Erythroblast (primary cell): ENCODE results near the gene FAHD2A.
A peak's percentile ranks its signal among the peaks of the same experiment; 100 is the strongest.
"Not testable (repeated sequence)": the region's sequence is repeated elsewhere in the genome, so short reads cannot be mapped to it uniquely, and the experiment has no call there.

Experiments used
- DNase-seq, 2 experiments: peaks; one replicate each; lab custom pipeline; 2025; lab: John Stamatoyannopoulos, UW
- GATA1 ChIP-seq: IDR thresholded peaks from 2 replicates; pipeline ENCODE4 v1.6.1; 2011; ENCODE audit warnings: low read depth, mild to moderate bottlenecking, control low read depth, low read length, moderate library complexity
- POLR2A ChIP-seq: IDR thresholded peaks from 2 replicates; pipeline ENCODE4 v1.6.1; 2011; ENCODE audit warnings: mild to moderate bottlenecking, low read length

Gene FAHD2A

DNA sequence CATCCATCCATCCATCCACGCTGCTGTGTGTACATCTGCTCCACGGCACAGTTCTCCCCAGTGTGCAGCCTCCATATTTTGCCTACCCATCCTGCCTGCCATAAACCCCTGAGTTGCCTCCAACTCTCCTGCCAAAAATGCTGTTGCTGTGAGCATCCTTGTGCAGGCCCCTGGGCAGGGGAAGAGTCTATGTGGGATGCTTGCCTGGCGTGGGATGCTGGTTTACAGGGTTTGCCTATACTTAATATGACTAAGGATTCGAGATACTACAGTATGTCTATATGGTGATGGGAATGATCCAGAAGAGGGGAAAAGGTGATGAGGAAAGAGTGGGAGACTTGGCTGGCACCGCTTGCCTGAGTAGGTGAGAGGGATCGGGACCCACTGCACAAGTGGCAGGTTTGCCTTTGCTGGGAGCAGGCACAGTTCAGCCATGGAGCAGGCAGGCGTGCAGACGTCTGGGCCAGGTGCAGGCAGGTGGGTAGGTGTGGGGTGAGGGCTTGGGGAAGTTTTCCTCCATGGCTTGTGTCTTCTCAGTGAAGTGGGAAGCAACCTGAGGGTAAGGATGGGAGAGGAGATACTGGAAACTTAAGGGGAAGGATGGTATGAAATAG lies 30.2 kb upstream of the FAHD2A start:
- no peak for DNase-seq
- no peak for TF ChIP-seq GATA1

DNA sequence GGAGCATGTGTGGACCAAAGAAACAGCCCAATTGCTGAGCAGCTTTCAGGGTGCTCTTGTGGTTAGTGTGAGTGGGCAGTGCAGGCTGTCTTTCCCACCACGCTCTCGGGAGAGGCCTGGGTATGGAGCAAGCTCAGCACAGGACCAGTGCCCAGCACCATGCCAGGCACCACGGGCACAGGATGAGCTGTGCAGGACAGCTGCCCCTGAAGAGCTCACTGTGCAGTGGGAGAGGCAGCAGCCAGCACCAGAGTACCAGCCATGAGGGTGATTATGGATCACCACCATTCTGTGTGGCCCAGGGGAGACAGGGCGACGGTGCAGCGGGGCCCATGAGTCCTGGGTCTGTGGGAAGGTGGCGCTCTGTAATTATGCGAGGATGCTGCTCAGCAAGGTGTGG lies 29.7 kb upstream of the FAHD2A start:
- no peak for DNase-seq
- no peak for TF ChIP-seq GATA1
- TF ChIP-seq POLR2A: no peak

DNA sequence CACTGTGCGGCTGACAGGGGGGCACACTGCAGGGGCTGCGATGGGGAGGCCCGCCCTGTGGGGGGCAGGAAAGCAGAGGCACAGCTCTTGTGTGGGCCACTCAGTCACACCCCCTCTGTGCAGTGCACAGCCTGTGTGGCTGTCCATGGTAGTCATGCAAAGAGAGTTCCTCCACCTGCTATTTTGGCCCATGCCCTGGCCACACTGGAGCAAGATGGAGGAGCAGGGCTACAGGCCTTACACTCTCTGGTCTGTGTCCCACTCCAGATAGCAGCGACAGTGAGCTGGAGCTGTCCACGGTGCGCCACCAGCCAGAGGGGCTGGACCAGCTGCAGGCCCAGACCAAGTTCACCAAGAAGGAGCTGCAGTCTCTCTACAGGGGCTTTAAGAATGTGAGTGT lies 28.5 kb upstream of the FAHD2A start:
- TF ChIP-seq GATA1: no peak
- TF ChIP-seq POLR2A: no peak
- no peak for DNase-seq

DNA sequence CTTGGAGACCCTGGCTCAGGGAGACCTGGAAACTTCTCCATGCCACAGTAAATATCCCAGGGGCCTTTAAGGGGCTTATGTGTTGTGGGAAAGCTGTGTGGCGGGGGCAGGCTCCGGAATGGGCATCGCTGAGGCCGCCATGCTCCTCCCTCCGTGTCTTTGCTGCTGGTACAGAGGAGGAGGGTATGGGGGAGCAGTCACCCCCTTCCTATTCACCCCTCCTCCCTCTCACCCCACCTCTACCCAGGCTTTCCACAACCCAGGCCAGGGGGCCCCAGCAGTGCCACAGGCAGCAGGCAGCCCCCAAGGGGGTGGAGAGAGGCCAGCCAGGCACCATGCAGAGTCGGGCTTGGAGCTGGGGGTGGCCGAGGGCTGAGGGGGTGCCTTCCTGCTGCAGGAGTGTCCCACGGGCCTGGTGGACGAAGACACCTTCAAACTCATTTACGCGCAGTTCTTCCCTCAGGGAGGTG lies 28.0 kb upstream of the FAHD2A start:
- no peak for TF ChIP-seq GATA1
- TF ChIP-seq POLR2A: no peak
- DNase-seq: no peak

DNA sequence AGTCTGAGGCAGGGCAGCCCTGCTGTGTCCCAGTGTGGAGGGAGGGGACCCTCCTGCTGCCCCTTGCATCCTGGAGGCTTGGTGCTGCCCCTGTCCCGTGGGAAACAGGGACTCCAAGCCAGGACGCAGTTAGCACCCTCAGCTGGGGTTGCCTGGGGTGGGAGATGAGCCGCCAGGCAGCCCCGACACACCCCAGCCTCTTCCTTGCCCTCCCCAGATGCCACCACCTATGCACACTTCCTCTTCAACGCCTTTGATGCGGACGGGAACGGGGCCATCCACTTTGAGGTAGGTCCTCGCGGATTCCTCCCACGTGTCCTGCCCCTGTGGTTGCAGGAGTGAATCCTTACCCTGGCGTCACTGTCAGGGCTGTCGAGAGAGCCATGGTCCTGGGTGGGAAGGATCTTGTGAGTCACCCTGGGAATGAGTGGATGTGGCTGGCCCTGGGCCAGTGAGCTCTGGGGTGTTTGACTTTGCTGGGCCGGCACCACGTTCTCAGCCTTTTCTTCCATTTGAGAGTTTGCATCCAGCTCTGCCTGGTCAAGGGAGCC lies 27.5 kb upstream of the FAHD2A start:
- no peak for DNase-seq
- no peak for TF ChIP-seq POLR2A

DNA sequence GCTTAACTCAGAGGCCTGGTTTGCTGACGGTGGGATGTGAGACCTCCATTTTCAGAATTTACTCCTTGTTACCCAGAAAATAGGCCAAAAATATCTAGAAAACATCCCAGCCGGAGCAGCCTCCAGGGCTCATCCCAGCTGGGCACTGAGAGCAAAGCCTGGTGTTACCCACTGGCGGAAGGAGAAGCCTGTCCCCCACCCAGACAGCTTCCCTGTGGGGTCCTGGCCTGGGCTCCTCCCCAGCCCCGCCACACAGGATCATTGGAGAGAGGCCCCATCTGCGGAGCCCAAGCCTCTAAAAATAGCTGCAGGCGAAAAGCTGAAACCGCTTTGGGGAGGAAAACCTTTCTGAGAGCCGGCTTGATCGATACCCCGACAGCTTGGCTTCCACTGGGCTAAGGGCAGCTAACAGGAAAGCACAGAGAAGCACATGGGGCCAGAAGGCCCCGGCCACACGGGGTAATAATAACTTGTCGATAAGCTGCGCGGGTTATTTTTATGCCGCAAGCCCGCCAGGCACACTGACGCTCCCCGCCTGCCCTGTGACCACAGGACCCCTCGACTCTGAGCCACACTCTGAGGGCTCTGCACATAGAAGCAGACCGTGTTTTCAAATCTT lies 26.9 kb upstream of the FAHD2A start:
- no peak for TF ChIP-seq POLR2A
- TF ChIP-seq GATA1: no peak
- no peak for DNase-seq

DNA sequence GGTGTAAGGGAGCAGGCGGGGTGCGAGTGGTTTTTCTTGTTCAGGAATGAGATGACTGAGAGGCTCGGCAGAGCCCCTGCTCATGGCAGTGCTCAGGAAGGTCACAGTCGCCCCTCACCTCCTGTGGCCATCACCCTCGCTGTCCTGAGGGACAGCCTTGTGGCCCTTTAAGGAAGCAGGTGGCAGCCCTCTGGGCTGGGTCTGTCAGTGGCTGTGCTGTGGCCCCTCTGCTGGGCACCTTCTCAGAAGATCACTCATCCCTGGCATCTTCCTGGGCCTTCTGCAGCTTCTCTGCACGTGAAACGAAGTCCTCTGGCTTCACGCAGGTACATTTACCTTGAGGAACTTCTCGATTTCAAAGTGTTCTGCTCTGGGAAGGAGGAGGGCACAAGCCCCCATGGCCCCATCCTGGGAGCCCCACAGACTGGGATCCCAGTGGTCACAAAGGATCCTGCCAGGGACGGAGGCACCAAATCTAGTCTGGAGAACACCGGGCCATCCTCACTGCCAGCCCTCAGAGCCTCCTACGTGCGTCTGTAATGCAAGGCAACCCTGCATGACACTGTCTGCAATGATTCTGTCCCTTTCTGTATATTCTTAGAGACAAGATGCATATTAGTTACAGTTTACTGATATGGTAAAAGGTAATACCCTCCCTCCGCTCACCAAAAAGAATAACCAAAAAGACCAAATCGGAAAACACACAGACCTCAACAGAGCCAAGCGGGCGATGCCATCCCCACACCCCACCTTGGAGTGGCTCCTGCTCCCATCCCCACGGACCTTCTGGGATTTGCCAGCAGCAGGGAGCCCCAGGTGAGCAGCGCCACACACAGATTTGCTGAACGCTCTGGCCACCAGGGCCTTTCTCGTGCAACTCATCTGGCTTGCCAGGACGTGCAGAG lies 25.9 kb upstream of the FAHD2A start:
- DNase-seq: no peak
- TF ChIP-seq GATA1: no peak
- no peak for TF ChIP-seq POLR2A

DNA sequence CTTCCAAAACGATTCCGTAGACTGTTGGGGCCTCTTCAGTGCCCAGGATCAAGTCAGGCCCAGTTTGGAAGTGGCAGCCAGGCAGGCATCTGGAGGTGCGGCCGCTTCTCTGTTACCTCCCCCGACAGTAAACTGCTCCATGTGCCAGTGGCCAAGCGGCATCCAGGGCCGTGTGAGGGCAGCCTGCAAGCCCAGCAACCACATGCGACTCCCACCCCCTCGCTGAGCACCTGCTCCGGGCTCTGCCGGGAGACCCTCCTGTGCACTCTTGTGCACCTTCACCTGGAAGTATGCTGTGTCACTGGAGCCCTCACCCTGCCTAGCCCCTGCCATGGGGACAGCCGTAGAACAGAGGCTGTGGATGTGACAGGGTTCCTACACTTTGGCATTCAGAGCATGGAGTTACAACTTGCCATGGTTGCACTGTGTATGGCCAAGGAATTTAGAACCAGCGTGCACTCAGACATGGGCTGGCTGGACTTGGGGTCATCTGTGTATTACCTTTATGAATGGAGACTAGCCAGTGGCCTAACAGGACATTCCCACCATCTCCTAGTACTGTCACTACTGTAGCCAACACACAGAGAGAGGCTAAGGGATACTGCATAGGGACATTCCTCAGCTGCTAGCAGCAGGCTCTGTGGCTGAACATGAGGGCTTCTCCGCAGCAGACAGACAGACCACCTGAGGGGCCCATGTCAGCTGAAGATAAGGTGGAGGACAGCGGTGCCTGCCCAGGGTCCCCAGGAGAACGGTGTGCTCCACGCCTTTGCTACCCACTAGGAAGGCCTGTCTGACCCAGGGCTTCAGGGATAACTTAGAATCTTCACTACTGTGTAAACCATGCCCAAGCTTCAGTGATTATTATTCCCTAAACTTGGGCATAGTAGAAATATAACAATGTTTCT lies 25.0 kb upstream of the FAHD2A start:
- no peak for DNase-seq
- TF ChIP-seq GATA1 (no peak), POLR2A (no peak)

DNA sequence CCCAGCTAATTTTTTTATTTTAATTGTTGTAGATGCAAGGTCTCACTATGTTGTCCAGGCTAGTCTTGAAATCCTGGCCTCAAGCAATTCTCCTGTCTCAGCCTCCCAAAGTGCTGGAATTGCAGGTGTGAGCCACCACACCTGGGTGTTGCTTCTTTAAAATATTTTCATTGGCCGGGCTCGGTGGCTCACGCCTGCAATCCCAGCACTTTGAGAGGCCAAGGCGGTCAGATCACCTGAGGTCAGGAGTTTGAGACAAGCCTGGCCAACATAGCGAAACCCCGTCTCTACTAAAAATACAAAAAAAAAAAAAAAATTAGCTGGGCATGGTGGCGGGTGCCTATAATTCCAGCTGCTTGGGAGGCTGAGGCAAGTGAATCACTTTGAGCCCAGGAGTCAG lies 24.2 kb upstream of the FAHD2A start:
- not testable (repeated sequence) for DNase-seq

DNA sequence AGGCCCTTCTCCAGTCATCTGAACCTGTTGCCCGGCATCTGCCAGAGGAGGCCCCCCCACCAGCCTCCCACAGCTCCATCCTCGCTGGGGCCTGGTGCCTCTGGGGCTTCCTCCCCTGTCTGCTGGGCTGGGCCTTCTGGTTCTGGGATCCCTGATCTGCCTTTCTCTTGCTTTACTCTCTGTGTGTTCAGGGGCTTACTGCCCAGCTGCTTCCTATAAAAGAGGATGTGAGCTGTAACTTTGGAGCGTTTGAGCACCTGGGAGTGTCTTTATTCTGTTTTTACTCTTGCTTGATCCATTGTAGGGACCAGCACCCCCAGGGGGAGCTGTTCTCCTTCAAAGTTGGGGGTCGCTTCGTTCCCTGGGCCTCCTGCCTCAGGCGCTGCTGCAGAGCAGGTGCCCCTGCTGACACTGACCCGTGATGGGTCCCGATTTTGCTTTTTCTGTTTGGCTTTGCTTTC lies 23.1 kb upstream of the FAHD2A start:
- peak in 1 of 2 experiments; percentile 5 for DNase-seq
- TF ChIP-seq POLR2A: no peak
- TF ChIP-seq GATA1: no peak

DNA sequence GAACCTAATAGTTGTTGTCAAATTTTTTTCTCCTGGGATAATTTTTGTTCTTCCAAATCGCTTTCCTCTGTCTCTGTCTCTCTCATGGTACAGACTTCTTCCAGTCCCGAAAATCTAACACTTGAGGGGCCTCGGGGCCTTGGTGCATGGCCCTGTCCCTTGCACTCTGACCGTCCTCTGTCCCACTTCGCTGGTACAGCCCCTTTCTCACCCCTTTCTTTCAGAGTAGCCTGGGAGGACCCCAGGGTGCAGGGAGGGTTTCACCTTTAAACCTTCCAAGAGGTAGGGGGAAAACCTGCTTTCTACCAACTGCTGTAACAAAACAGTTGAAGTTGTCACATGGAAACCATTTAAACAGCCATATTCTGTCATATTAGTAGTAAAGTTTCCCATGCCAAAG lies 22.2 kb upstream of the FAHD2A start:
- DNase-seq: no peak
- TF ChIP-seq GATA1: no peak
- no peak for TF ChIP-seq POLR2A

DNA sequence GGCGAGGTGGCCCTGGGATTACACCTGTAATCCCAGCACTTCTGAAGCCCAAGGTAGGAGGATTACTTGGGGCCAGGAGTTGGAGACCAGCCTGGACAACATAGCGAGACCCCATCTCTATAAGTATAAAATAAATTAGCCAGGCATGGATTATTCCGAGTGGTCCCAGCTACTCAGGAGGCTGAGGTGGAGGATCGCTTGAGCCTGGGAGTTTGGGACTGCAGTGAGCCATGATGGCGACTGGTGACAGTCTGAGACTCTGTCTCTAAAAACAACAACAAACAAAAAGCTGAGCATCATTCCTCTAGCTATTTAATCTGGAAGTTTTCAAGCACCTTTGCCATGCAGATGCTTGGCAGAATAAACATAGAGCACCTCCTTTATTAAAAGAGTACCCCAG lies 21.8 kb upstream of the FAHD2A start:
- DNase-seq: no peak
- no peak for TF ChIP-seq GATA1
- no peak for TF ChIP-seq POLR2A
